Calu3 (cell line): Measurements from ENCODE around the gene SLCO2B1. TPM values are rescaled to one million over a fixed set of nuclear protein-coding genes. Genes with fewer than 3 reads are reported as not detected.

Experiments
- BruUV-seq: library from RNA; stranded (reverse); fragments of 400-500 nt; replicated peaks from 2 replicates; lab custom pipeline; 2021; lab: Mats Ljungman, UMichigan
- CTCF ChIA-PET: fragments of 300-600 bp; sonication (Branson Sonifier 250); formaldehyde crosslinking; loops from one replicate; lab custom pipeline; 2022; ENCODE audit warnings: antibody characterized with exemption; lab: Charles Lee
- DNase-seq: peaks from one replicate; pipeline ENCODE4 v3.0.0; 2022
- H3K27ac Mint-ChIP-seq: one replicate; pipeline ENCODE4 v1.8.0; 2022; ENCODE audit warnings: mixed read lengths; ENCODE audit not compliant: unreplicated experiment
- H3K27me3 Mint-ChIP-seq: one replicate; pipeline ENCODE4 v1.8.0; 2022; ENCODE audit warnings: mixed read lengths; ENCODE audit not compliant: unreplicated experiment
- H3K36me3 Mint-ChIP-seq: one replicate; pipeline ENCODE4 v1.8.0; 2022; ENCODE audit warnings: mild to moderate bottlenecking, moderate library complexity, mixed read lengths; ENCODE audit not compliant: insufficient read depth, unreplicated experiment
- H3K4me1 Mint-ChIP-seq: one replicate; pipeline ENCODE4 v1.8.0; 2022; ENCODE audit warnings: mild to moderate bottlenecking, low read depth, mixed read lengths; ENCODE audit not compliant: unreplicated experiment
- H3K4me3 Mint-ChIP-seq: one replicate; pipeline ENCODE4 v1.8.0; 2022; ENCODE audit warnings: mild to moderate bottlenecking, low read depth, moderate library complexity, mixed read lengths; ENCODE audit not compliant: unreplicated experiment
- H3K9me3 Mint-ChIP-seq: one replicate; pipeline ENCODE4 v1.8.0; 2022; ENCODE audit warnings: low read depth, mixed read lengths; ENCODE audit not compliant: unreplicated experiment
- intact Hi-C: fragments of 100-400 bp; cut with micrococcal nuclease; formaldehyde crosslinking; loops from one replicate; pipeline ENCODE4 v1.10.0; 2022; ENCODE audit not compliant: unreplicated experiment
- total RNA-seq: library from RNA; stranded (reverse); gene quantifications from 2 replicates; pipeline ENCODE4 v1.2.3, GENCODE V29; 2022
- TF ChIP-seq, protein P1 (sequence below): fragments of 200-600 bp; IDR thresholded peaks from one replicate; pipeline ENCODE4 v1.8.0; 2022; ENCODE audit warnings: antibody characterized with exemption; ENCODE audit not compliant: unreplicated experiment

SLCO2B1 gene
- total RNA-seq, 1 experiment from 2014 or later = 0.31 TPM

DNA sequence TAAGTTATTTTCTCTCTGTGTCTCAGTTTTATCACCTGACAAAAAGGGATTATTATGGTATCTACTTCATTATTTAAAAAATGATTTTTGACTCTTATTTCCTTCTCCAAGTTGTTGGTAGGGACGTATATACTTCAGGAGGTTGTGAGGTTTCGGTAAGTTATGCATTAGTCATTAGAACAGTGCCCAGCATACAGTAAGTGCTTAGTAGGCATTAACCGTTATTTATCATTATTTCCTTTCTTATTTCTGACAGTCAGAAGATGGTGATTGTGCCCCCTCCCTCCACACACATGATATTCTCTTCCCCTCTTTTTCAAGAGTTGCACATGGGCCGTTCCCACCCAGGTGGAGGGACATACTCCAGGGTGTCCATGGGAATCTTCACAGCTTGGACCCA, 36.1 kb downstream of the SLCO2B1 start:
- Mint-ChIP-seq H3K4me3 (no peak overlapping the region), H3K27me3 (peaks cover 40% of the 10 kb centered on the region), H3K4me1 (no peaks in the 10 kb centered on the region), H3K9me3 (no peaks in the 10 kb centered on the region), H3K36me3 (no peaks in the 10 kb centered on the region), H3K27ac (no peak overlapping the region)
- BruUV-seq = no TSS peak
- TF ChIP-seq, protein P1, sequence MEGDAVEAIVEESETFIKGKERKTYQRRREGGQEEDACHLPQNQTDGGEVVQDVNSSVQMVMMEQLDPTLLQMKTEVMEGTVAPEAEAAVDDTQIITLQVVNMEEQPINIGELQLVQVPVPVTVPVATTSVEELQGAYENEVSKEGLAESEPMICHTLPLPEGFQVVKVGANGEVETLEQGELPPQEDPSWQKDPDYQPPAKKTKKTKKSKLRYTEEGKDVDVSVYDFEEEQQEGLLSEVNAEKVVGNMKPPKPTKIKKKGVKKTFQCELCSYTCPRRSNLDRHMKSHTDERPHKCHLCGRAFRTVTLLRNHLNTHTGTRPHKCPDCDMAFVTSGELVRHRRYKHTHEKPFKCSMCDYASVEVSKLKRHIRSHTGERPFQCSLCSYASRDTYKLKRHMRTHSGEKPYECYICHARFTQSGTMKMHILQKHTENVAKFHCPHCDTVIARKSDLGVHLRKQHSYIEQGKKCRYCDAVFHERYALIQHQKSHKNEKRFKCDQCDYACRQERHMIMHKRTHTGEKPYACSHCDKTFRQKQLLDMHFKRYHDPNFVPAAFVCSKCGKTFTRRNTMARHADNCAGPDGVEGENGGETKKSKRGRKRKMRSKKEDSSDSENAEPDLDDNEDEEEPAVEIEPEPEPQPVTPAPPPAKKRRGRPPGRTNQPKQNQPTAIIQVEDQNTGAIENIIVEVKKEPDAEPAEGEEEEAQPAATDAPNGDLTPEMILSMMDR = no peak
- no peak for DNase-seq
- intact Hi-C loops = no loop called here
- CTCF ChIA-PET = no interaction called here

DNA sequence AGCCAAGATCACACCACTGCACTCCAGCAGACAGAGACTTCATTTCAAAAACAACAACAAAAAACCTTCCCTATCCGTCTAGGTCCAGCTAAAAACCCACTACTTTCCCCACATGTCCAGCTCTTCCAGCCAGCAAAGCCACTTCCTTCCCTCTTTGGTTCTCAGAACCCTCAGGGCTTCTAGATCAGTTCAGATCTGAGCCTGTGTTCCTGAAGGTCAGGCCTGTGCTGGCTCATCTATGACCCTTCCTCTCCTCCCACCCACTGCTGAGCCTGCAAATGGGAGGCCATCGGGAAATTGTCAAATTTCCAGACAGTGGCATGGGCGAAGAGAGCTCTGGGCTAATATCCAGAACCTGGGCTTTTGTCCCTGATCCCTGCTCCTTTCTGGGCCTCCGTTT, 37.8 kb downstream of the SLCO2B1 start:
- DNase-seq = no peak
- Mint-ChIP-seq H3K9me3 (no peaks in the 10 kb centered on the region), H3K27ac (no peak overlapping the region), H3K36me3 (no peaks in the 10 kb centered on the region), H3K4me3 (no peak overlapping the region), H3K27me3 (peaks cover 45% of the 10 kb centered on the region), H3K4me1 (no peaks in the 10 kb centered on the region)
- no TSS peak for BruUV-seq
- intact Hi-C loops = no loop called here
- CTCF ChIA-PET = no interaction called here
- TF ChIP-seq, protein P1 = no peak

DNA sequence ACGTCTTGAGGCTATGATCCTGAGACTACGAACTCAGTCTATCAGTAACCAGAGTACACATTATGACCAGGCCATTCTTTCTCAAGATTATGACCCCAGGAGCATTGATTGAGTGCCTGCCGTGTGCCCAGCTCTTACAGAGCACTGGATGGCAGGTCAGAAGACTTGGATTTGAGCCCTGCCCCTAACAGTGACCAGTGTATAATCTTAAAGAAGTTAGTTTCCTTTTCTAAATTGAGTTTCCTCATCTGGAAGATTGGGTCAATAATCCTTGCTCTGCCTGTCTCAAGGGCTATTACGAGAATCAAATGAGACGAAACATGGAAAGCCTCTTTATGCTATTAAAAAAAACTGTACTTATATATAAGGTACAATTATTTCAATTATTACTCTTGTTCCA, 38.2 kb downstream of the SLCO2B1 start:
- Mint-ChIP-seq H3K4me3 (no peak overlapping the region), H3K9me3 (no peaks in the 10 kb centered on the region), H3K27me3 (peaks cover 45% of the 10 kb centered on the region), H3K4me1 (no peaks in the 10 kb centered on the region), H3K27ac (no peak overlapping the region), H3K36me3 (no peaks in the 10 kb centered on the region)
- intact Hi-C loops = no loop called here
- TF ChIP-seq, protein P1 = no peak
- CTCF ChIA-PET = interaction anchor here (0.8 kb wide), 1 partner anchor 48 kb away, joined by 3 read pairs; no protein-coding TSS in a partner anchor
- no peak for DNase-seq
- no TSS peak for BruUV-seq

DNA sequence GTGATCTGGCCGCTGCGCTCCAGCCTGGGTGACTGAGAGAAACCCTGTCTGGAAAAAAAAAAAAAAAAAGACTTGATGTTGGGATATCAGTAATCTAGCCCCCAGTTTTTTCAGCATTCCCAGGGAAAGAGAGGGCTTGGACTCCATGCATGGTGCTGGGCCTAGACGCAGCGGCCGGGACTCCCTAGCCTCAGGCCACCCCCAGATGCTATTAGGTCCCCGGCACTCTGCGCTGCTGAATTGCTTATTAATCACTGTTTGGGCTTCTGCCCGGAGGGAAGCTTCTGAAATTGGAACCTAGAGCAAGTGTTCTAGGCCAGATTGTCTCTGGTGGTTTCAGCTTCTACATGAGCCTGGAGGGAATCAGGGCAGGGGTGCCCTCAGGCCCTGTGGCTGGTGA, 39.0 kb downstream of the SLCO2B1 start:
- no TSS peak for BruUV-seq
- CTCF ChIA-PET = interaction anchor here (0.8 to 1.2 kb wide), 2 partner anchors 15 to 1292 kb away, joined by 4 to 7 read pairs; no protein-coding TSS in a partner anchor

More for the DNA sequence above, 39.0 kb downstream of the SLCO2B1 start:
- no peak for DNase-seq
- H3K36me3 Mint-ChIP-seq = no peaks in the 10 kb centered on the region
- no peak overlapping the region for H3K4me3 Mint-ChIP-seq
- intact Hi-C loops = no loop called here
- no peaks in the 10 kb centered on the region for H3K4me1 Mint-ChIP-seq
- H3K27me3 Mint-ChIP-seq = peaks cover 45% of the 10 kb centered on the region
- no peaks in the 10 kb centered on the region for H3K9me3 Mint-ChIP-seq
- H3K27ac Mint-ChIP-seq = no peak overlapping the region
- TF ChIP-seq, protein P1 = no peak
